GM20431 (cell line): Measurements from ENCODE around the gene DIDO1.

ENCODE experiments used
- in situ Hi-C: fragments of 300-500 bp; cut with MseI, MboI; formaldehyde crosslinking; loops from one replicate; pipeline ENCODE4 v1.15.0; 2020; ENCODE audit warnings: low sequenced_read_pairs; ENCODE audit not compliant: unreplicated experiment

DIDO1 gene

DNA sequence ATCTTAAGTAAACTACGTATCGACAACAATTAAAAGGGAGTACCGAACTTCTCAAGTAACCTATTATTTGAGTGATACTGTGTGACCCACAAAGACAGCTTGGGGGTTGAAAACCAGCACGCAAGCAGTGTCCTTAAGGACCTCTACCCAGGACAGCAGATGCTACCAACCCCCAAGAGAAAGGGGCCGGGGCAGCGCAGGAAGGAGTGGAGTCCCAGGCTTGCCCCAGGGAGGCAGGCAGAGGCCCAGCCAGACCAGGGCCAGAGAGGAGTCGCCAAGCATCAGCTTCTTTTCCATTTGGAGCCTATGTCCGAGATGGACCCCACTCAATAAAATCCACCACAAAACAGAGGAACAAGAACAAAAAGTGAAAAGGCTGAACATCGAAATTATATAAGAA is 11.9 kb downstream of the DIDO1 start:
- in situ Hi-C loops = no loop called here

DNA sequence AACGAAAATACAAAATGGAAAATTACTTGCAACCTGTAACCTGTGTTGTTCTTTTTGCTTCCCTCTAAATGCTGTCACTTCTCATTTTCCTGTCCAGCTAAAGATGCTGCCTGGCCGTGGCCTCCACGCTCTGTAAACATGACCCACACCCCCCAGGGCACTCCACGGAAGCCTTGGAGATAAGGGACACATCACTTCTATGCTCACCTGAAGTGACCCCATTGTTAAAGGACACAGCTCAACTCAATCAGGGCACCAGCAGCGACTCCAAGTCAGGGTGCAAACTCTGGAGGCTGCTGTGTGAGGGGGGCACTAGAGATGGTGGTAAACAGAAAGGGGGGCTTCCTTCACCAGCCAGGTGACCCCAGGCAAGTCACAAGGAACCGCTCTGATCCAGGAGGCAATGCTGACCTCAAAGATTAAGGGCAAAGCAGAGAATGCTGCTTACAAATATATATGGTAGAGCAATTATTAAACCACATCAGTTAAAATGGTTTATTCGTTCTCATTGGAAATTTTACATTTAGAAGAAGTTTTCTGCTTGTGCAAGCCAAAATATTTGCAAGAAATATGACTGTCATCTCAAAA is 13.2 kb downstream of the DIDO1 start:
- in situ Hi-C loops = no loop called here

DNA sequence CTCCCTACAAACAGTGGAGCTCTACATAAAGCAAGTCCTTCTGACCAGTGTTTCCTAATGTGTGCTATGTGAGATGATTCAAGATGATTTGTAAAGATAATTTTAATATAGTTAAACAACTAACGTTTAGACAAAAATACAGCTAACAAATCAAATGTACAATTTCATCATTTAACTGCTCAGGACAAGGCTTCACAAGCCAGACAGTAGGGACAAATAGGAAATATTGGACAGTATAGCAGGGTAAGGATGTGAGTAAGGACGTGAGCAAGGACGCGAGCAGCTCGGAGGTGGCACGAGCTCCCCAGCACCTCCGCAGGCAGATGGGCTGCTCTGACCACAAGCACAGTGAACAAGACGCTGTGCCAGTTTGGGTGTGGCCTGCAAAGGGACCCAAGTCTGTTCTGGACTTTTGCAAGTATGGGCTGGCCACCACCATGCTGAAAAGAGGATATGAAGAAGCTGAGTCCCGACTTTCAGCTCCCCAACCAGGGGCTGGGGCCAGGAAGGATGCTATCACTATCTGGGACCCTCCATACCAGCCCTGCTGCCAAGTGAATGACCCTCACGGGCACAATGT is 14.5 kb downstream of the DIDO1 start:
- in situ Hi-C loops = no loop called here

DNA sequence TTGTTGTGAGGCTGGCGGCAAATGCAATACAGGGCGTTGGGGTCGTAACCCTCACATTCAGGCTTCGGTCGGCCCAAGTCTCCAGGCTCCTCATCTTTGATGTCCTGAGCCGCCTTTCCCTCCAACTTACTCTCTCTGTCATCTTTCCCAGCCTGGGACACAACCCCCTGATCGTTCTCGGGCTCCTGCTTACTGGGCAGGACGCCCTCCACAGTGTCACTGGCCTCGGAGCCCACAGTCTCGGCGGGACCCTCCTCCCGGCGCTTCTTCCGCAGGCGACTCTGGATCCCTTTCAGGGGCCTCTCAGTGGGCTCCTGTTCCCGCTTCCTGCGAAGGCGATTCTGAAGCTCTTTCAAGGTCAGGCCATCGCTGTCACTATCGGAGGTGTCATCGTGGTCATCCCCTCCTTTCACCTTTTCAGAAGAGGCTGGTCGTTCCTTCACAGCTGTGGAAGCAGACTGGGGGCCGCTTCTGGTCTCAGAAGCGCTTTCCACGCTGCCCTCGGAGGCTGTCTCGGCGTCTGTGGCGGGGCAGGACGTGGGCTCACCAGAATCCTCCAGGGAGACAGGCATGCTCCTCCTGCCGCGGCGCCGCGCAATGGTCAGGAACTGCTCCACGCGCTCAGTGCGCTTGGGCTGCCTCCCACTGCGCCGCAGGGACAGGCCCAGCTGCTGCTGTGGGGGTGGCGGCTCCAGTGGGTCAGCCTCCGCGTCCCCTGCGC is 15.4 kb downstream of the DIDO1 start:
- in situ Hi-C loops = no loop called here

DNA sequence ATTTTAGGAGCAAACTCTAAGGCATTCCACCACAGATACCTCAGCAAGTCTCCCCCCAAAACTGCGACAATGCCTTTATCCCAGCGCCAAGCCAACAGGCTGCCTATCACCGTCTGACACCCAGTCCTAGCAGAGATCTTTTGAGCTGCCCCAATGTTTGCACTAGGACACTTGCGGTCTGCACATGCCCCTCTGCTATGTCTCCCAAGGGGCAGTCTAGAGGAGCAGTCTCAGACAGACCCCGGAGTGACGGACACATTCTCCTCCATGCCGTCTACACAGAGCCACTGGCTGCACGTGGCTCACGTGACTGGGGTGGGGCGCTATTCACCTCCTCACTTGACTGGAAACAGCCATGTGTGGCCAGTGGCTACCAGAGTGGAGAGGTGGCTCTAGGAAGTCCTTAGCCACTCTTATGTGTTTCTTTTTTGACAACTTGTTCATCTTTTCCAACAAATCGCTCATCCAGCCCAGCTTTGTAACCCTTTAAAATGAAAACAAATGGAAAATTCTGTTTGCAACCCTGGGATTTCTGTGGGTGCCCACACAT is 16.0 kb downstream of the DIDO1 start:
- in situ Hi-C loops = no loop called here

DNA sequence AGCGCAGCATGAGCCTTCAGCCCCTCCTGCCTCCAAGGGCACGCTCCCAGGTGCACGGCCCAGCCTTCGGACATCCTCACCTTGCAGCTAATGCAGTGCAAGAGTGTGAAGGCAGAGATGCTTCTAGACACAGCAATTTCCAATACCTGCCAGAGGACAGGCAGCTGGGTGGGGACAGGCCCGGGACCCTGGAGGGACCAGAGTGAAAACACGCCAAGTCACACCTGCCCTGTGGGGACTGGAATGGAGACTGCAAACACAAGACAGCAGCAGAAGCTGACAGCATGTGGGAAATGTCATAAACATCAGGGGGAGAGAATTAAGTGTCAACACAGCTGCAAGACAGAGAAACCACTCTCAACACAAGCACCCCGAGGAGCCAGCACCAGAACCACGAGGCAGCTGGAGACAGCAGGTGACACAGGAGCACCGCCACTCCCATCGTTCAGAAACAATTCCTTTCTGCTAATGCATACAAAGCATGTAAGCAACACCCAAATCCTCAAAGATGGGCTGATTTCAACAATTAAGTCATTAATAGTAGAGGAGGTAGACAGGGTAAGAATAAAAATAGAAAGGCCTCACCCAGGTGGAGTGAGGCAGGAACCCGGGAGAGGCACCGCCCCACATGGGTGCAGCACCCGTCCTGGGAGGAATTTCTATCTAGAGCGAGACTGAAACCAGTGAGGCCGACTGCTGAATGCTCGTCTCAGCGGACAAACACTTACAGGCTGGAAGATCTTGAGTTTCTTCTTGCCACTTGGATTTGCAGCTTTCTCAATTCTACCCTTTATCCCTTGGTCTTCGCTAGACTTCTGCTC is 17.1 kb downstream of the DIDO1 start:
- in situ Hi-C loops = no loop called here

DNA sequence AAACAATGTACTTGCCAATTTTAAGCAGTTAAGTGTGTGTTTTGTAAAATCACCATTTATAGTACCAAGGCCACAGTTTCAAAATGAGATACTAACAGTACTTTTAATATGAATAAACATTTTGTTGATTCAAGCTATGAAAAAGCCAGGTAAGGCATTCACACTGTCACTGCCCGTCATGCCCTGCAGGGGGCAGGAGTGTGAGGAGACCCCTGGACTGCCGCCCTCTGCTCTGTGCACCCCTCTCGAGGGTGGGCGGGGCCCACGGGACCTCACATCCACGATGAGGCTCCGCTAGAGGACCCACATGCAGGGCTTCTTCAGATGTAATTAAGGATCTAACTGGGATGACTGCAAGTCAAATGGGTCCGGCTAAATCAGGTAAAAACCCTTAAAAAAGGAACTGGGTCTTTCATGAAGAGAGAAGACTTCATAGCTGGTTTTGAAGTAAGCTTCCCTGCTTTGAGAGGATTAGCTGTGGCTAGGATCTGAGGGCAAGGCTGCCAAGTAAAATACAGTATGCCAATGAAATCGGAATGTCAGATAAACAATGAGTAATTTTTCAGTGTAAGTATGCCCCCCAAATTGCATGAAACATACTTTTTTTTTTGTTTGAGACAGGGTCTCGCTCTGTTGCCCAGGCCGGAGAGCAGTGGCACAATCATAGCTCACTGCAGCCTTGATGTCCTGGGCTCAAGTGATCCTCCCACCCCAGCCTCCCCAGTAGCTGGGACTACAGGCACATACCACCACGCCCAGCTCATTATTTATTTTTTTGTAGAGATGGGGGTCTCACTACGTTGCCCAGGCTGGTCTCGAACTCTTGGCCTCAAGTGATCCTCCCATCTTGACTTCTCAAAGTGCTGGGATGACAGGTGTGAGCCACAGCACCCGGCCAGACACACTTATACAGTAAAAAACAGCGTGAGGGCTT is 18.7 kb downstream of the DIDO1 start:
- in situ Hi-C loops = no loop called here

DNA sequence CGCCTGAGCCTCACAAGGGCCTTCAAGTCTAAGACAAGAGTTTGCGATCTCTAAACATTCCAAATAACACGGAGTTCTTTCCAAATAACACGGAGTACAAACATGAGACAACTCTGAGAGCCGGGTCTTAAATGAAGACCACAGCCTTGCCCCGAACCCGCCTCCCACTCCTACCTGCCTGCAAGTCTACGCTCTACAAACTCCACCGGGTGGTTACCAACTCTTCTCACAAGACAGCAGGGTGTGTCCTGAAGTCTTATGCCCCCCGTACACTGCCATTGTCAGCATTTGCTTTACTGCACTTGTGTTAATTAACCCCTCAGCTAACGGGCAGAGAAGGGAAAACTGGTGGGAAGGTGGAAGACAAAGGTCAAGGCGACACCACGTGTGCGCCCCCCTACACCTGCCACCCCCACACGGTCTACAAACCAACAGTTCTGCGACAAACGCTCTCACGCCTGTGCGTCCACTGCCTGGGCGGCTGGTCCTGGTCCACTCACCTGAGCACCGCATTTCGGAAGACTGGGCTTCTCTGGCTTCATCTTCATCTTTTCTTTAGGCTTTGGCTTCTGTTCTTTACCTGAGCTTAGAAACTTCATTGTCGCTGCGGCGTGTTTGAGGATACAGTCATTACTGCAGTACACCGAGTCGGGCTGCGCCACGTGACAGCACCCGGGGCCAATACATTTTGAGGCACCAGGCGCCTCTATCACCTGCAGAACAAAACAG is 19.5 kb downstream of the DIDO1 start:
- in situ Hi-C loops = no loop called here

DNA sequence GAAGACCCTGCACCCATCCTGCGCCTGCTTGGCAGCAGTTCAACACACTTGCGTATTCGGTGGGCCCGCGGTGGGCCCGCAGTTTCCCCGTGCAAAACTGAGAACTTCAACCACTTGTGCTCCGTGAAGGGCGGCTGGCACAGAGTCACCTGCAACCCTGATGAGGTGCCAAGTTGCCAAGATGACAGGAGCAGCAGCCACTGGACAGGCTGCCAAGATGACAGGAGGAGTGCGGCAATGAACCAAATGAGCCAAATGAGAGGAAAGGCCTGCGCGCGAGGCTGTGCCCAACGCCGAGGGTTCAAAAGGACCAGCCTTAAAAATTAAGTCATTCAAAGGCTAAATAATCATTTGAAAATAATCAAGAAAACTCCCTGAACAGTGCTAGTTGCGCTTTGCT is 20.1 kb downstream of the DIDO1 start:
- in situ Hi-C loops = no loop called here

DNA sequence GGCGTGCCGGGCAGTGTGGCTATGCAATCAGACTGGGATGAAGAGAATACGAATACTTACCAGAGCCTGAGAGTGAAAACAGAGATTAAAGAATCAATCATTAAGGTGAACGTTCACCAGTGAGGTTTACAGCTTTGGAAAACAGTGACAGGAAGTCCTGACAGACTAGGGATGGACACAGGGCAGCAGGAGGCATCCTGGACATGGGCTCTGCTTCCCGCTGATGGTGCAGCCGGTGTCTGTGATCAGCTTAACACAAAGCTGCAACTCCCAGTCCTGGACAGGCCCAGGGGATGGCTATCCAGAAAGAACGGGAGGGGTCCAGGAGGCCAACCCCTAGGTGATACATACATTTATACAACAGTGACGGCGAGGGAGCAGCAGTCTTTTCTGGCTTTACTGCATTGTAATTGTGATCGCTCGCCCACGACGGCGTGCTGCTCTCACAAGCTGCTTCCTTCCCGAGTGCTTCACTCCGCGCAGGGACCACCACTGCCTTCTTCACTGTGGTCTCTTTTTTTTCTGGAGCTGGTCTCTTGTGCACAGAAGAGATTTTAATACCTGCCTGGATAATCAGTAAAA is 20.7 kb downstream of the DIDO1 start:
- in situ Hi-C loops = no loop called here

DNA sequence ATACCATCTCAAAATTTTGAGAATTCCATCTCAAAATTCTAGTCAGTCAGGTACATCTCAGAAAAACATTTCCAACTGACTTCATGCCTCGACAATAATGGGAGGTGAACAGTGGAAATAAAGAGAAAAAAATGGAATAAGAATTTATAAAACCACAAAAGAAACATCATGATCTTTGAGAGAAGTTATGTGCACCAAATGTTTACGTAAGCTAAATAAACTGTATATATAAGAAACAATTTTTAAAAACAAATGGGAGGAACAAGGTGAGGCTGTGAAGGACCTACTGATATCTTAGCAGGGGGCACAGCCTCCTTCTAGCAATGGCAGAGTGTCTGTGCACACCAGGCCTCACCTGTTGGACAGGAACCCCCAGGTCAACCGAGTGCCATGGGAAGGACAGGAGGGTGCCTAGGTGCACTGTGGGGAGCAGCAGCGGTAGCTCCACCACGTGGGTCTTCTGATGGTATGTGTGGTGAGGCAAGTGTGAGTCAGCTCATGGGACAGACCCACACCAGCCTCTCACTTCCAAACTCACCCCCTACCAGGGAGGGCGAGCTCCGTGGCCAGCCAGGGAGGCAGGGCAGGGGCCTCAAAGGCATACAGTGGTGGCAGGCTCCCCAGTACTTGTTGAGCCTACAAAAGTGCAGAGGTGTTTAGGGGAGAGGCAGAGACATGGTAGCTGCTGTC is 23.2 kb downstream of the DIDO1 start:
- in situ Hi-C loops = no loop called here

DNA sequence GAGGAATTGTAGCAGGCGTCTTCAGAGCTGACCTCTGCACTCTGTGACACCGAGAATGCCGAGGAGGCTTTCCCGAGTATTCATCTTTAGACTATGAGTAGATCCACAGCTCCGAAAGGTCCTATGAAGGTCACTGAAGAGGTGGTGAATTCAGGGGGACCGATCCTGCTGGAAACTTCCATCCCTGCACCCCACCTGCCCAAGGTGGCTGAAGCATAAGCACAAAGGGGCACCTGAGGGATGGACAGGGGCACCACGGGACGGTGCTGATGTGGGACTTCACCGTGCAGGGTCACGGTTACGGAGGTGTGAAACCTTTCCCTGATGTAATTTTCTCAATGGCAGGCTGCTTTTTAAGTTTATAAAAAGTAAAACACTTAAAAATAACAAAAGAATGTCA is 24.4 kb downstream of the DIDO1 start:
- in situ Hi-C loops = no loop called here

DNA sequence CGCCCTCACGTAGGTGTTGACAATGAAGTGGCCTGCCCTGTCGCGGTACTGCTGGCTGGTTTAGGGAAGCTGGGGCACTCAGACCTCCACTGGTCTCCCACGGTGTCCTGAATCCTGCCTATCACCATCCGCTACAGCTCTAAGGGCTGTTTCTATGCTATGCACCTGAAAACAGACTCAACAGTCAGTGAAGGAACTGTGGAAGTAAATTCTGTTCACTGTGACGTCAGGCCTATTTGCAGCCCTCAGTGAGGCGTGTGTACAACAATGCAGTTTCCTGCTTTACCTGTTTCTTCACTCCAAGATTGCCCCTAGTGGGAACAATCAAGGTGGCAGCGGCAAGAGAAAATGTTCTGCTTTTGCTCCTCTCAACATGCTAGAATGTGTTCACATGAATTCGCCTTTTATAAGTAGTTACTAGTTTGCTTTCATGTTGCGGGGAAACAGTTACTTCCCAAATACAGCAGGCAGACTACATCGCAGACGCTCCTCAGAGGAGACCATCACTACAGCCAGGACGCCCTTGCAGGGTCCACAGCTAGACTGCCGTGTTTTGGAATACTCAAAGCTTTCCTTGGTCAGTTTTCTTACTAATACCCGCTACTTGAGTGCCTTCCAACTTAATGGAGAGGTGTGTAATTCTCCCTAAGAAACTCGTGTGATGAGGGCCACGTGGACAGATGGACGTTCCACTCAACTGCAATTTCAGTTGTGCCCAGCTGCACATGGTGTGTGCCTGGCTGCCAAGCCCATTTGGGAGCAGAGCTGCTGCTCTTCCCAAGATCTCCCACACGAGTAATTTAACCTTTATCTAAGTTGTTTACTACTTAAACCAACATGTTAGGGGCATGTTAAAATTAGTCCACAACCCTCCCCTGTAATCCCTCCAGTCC is 25.4 kb downstream of the DIDO1 start:
- in situ Hi-C loops = no loop called here

DNA sequence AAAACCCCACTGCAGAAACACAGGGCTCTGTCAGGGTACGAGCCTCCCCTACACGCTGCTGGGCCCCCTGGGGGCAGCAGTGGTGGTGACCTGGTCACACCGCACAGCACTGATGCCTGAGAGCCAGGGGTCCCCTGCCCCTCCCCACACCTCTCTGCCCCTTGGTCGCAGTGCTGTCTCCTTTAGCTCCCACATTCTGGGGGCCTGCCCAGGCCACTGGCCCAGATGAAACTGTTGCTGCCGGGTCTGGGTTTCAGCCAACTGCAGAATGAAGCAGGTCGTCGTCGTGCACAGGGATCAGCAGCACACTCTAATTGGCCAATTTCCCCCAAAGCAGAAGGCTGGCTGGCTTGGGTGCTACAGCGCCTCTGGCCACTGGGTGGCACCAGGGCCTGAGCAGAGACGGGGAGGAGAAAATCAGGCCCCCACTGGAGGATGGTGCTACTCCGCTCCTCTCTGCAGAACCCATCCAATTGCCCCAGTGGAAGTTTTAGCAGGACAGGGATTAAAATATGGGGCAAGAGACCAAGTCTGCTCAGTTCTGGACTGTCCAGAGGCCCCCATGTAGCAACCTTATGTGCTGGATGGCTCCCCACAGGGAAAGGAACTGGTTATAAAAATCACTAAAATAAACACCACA is 26.1 kb downstream of the DIDO1 start:
- in situ Hi-C loops = no loop called here

DNA sequence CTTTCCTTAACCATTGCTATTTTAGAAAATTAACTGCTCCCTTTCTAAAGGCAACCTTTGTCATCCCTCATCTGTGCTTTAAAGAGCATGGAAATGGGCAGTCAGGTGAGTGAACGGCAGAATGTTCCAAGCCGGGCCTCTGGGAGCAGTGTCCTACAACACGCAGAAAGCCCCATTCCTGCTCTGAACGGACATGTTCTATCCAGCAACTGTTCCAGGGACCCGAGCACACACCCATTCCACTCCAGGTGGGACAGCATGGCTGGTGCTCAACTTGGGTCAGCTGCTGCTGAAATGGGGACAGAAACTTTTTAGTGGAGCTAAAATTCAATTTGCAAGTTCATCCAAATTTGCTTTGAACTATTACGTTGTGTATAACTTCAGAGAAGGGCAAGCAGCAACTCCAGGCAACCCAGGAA is 26.7 kb downstream of the DIDO1 start:
- in situ Hi-C loops = no loop called here

DNA sequence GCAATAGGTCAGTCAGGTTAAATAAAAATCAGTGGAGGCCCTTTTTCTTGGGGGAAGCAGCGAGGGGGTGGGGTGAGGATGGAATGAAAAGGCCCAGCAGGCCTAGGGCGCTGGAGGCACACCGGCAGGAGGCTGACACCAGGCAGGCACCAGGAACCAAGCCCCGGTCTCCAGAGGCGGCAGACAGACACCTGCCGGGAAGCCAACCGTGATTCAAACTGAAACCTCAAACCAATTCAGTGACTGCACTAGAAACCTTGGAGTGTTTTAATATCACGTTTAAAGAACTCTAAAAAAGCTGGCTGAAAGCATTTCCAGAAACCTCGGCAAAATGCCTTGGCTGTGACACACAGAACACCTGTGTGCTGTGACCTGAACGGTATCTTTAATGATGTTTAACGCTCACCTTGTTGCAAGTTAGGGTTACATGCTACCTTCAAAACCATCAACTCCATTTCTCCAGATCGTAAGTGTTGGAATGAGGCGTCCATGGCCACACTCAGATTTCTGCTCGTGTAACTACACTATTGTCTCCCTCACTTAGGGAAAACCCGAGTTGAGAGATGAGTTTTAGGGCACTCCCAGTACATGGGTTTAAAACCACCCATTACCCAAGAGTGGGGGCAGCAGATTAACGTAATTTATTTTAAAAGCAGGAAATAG is 27.2 kb downstream of the DIDO1 start:
- in situ Hi-C loops = no loop called here
